Type B pancreatic cell (in vitro differentiated cells): ENCODE measurements around the gene SAC3D1. TPM values are rescaled to one million over a fixed set of nuclear protein-coding genes. Genes with fewer than 3 reads are reported as not detected.
A peak's percentile ranks its signal among the peaks of the same experiment; 100 is the strongest.

Experiments
- DNase-seq: peaks from one replicate; pipeline ENCODE4 v3.0.0; 2021; ENCODE audit warnings: mixed read lengths; ENCODE audit not compliant: unreplicated experiment; ENCODE audit errors: extremely low spot score
- H3K27ac Mint-ChIP-seq: 2 replicates; pipeline ENCODE4 v1.8.0; 2021; ENCODE audit warnings: mild to moderate bottlenecking, mixed read lengths
- H3K27me3 Mint-ChIP-seq: 2 replicates; pipeline ENCODE4 v1.8.0; 2021; ENCODE audit warnings: mixed read lengths
- H3K36me3 Mint-ChIP-seq: 2 replicates; pipeline ENCODE4 v1.8.0; 2021; ENCODE audit warnings: mixed read lengths
- H3K4me1 Mint-ChIP-seq: one replicate; pipeline ENCODE4 v1.8.0; 2021; ENCODE audit warnings: mixed read lengths; ENCODE audit not compliant: unreplicated experiment
- H3K4me3 Mint-ChIP-seq: 2 replicates; pipeline ENCODE4 v1.8.0; 2021; ENCODE audit warnings: mild to moderate bottlenecking, mixed read lengths
- H3K9me3 Mint-ChIP-seq: 2 replicates; pipeline ENCODE4 v1.8.0; 2021; ENCODE audit warnings: mixed read lengths
- total RNA-seq: library from RNA; stranded (reverse); gene quantifications from 2 replicates; pipeline ENCODE4 v1.2.1, GENCODE V29; 2021; ENCODE audit warnings: low replicate concordance
- TF ChIP-seq, protein P1 (sequence below): fragments of 200-600 bp; sonication (generic); conservative IDR thresholded peaks from 2 replicates; pipeline ENCODE4 v1.5.0; 2021; ENCODE audit warnings: antibody characterized with exemption, mild to moderate bottlenecking

The SAC3D1 gene
- total RNA-seq, 1 donor from 2014 or later: 21.9 TPM

- TF ChIP-seq, protein P1, sequence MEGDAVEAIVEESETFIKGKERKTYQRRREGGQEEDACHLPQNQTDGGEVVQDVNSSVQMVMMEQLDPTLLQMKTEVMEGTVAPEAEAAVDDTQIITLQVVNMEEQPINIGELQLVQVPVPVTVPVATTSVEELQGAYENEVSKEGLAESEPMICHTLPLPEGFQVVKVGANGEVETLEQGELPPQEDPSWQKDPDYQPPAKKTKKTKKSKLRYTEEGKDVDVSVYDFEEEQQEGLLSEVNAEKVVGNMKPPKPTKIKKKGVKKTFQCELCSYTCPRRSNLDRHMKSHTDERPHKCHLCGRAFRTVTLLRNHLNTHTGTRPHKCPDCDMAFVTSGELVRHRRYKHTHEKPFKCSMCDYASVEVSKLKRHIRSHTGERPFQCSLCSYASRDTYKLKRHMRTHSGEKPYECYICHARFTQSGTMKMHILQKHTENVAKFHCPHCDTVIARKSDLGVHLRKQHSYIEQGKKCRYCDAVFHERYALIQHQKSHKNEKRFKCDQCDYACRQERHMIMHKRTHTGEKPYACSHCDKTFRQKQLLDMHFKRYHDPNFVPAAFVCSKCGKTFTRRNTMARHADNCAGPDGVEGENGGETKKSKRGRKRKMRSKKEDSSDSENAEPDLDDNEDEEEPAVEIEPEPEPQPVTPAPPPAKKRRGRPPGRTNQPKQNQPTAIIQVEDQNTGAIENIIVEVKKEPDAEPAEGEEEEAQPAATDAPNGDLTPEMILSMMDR: no peak
- no peaks in the 10 kb centered on the region for H3K9me3 Mint-ChIP-seq
- H3K4me1 Mint-ChIP-seq: peaks cover 4% of the 10 kb centered on the region
- DNase-seq: no peak
- no peaks in the 10 kb centered on the region for H3K27me3 Mint-ChIP-seq
- H3K27ac Mint-ChIP-seq: peak overlapping the region; percentile 93
- peak overlapping the region; percentile 93 for H3K4me3 Mint-ChIP-seq
- H3K36me3 Mint-ChIP-seq: peaks cover 3% of the 10 kb centered on the region
Observed at GRCh38 chr11:65040520-65040846, 527 bp upstream of the SAC3D1 start.

GRCh38 chr11:65042891-65043290 lies 1.9 kb downstream of the SAC3D1 start:
- Mint-ChIP-seq H3K27me3 (peaks cover 4% of the 10 kb centered on the region), H3K4me1 (peaks cover 4% of the 10 kb centered on the region), H3K9me3 (no peaks in the 10 kb centered on the region), H3K36me3 (peaks cover 6% of the 10 kb centered on the region), H3K27ac (no peak overlapping the region), H3K4me3 (peak overlapping the region; percentile 92)
- DNase-seq: no peak
- TF ChIP-seq, protein P1: no peak

GRCh38 chr11:65043881-65044501 lies 3.0 kb downstream of the SAC3D1 start:
- H3K4me3 Mint-ChIP-seq: no peak overlapping the region
- H3K9me3 Mint-ChIP-seq: no peaks in the 10 kb centered on the region

DNA sequence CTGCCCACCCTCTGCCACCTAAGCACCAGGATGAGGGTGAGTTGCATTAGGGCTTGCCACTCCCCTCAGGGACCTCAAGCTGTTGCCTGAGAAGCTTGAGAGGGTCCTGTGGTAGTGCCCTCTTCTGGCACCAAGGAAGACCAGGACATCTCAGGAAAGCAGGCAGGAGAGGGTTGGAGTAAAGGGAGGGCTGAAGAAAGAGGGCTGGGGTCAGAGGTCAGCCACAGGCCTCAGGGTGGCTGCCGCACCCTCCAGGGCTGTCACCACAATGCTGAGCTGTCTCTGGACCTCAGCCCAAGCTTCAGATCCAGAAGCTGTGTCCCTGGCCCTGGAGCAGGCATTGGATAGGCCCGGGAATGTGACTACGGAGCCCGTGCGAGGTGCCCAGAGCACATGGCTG lies 4.1 kb downstream of the SAC3D1 start:
- no peak for DNase-seq
- Mint-ChIP-seq H3K36me3 (peaks cover 6% of the 10 kb centered on the region), H3K27ac (no peak overlapping the region), H3K4me1 (peaks cover 4% of the 10 kb centered on the region), H3K27me3 (peaks cover 4% of the 10 kb centered on the region), H3K4me3 (no peak overlapping the region), H3K9me3 (no peaks in the 10 kb centered on the region)
- TF ChIP-seq, protein P1: no peak

More at GRCh38 chr11:65043881-65044501, 3.0 kb downstream of the SAC3D1 start:
- H3K36me3 Mint-ChIP-seq: peaks cover 6% of the 10 kb centered on the region
- H3K27ac Mint-ChIP-seq: peak overlapping the region; percentile 41
- DNase-seq: no peak
- H3K27me3 Mint-ChIP-seq: peaks cover 4% of the 10 kb centered on the region
- peaks cover 4% of the 10 kb centered on the region for H3K4me1 Mint-ChIP-seq
- TF ChIP-seq, protein P1: no peak

GRCh38 chr11:65045728-65046127 lies 4.7 kb downstream of the SAC3D1 start:
- H3K4me3 Mint-ChIP-seq: no peak overlapping the region
- TF ChIP-seq, protein P1: no peak
- peaks cover 4% of the 10 kb centered on the region for H3K27me3 Mint-ChIP-seq
- no peak for DNase-seq
- no peak overlapping the region for H3K27ac Mint-ChIP-seq
- peaks cover 6% of the 10 kb centered on the region for H3K36me3 Mint-ChIP-seq
- peaks cover under 1% of the 10 kb centered on the region for H3K4me1 Mint-ChIP-seq
- H3K9me3 Mint-ChIP-seq: no peaks in the 10 kb centered on the region
